ENCODE results near the gene SMG9. TPM values are rescaled to one million over a fixed set of nuclear protein-coding genes. Genes with fewer than 3 reads are reported as not detected.

The SMG9 gene
- total and polyA plus RNA-seq, 8 donors: 40.9 to 66.2 (median 54.6) TPM

GRCh38 chr19:43773725-43774102 is 19.0 kb upstream of the SMG9 start:
- peaks cover 14 to 56% of the 10 kb centered on the region in 2 donors for H3K4me1 ChIP-seq
- ATAC-seq (no peak), DNase-seq (no peak)
- no peak overlapping the region for H3K27ac ChIP-seq
- TF ChIP-seq, protein P1, sequence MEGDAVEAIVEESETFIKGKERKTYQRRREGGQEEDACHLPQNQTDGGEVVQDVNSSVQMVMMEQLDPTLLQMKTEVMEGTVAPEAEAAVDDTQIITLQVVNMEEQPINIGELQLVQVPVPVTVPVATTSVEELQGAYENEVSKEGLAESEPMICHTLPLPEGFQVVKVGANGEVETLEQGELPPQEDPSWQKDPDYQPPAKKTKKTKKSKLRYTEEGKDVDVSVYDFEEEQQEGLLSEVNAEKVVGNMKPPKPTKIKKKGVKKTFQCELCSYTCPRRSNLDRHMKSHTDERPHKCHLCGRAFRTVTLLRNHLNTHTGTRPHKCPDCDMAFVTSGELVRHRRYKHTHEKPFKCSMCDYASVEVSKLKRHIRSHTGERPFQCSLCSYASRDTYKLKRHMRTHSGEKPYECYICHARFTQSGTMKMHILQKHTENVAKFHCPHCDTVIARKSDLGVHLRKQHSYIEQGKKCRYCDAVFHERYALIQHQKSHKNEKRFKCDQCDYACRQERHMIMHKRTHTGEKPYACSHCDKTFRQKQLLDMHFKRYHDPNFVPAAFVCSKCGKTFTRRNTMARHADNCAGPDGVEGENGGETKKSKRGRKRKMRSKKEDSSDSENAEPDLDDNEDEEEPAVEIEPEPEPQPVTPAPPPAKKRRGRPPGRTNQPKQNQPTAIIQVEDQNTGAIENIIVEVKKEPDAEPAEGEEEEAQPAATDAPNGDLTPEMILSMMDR (IDR thresholded peaks at IDR 0.05): no peak
- peaks cover 0 to 9% of the 10 kb centered on the region in 2 donors for H3K27me3 ChIP-seq
- H3K9me3 ChIP-seq: no peaks in the 10 kb centered on the region
- H3K36me3 ChIP-seq: peaks cover 0 to 8% of the 10 kb centered on the region in 2 donors
- no peak overlapping the region for H3K4me3 ChIP-seq
- intact Hi-C loops (cut with DNase I): no loop called here

GRCh38 chr19:43769256-43769655 is 14.5 kb upstream of the SMG9 start:
- no peak for DNase-seq
- Histone ChIP-seq H3K27ac (peak overlapping the region in 1 of 2 donors; percentile 80), H3K4me3 (no peak overlapping the region), H3K27me3 (peaks cover 0 to 5% of the 10 kb centered on the region in 2 donors), H3K36me3 (peaks cover 0 to 7% of the 10 kb centered on the region in 2 donors), H3K4me1 (peaks cover 10 to 64% of the 10 kb centered on the region in 2 donors), H3K9me3 (no peaks in the 10 kb centered on the region)
- intact Hi-C loops (cut with DNase I): no loop called here
- TF ChIP-seq, protein P1 (IDR thresholded peaks at IDR 0.05): no peak
- no peak for ATAC-seq

GRCh38 chr19:43768273-43769050 is 13.7 kb upstream of the SMG9 start:
- DNase-seq (peak in 1 of 4 donors; percentile 64), ATAC-seq (no peak)
- TF ChIP-seq, protein P1 (IDR thresholded peaks at IDR 0.05): no peak
- no peaks in the 10 kb centered on the region for H3K27me3 ChIP-seq
- peak overlapping the region in 1 of 2 donors; percentile 80 for H3K27ac ChIP-seq
- no peak overlapping the region for H3K4me3 ChIP-seq
- H3K9me3 ChIP-seq: no peaks in the 10 kb centered on the region
- no peaks in the 10 kb centered on the region for H3K36me3 ChIP-seq
- intact Hi-C loops (cut with DNase I): no loop called here
- H3K4me1 ChIP-seq: peaks cover 10 to 69% of the 10 kb centered on the region in 2 donors

- Histone ChIP-seq H3K27ac (peak overlapping the region in 1 of 2 donors; percentile 80), H3K4me1 (peaks cover 10 to 73% of the 10 kb centered on the region in 2 donors), H3K9me3 (no peaks in the 10 kb centered on the region), H3K27me3 (no peaks in the 10 kb centered on the region), H3K4me3 (no peak overlapping the region), H3K36me3 (no peaks in the 10 kb centered on the region)
- TF ChIP-seq, protein P1 (IDR thresholded peaks at IDR 0.05): no peak
- intact Hi-C loops (cut with DNase I): no loop called here
- DNase-seq (no peak), ATAC-seq (no peak)
Measured at GRCh38 chr19:43767818-43768217, 13.1 kb upstream of the SMG9 start.

GRCh38 chr19:43767316-43767715 is 12.6 kb upstream of the SMG9 start:
- intact Hi-C loops (cut with DNase I): no loop called here
- Histone ChIP-seq H3K36me3 (no peaks in the 10 kb centered on the region), H3K4me1 (peaks cover 10 to 75% of the 10 kb centered on the region in 2 donors), H3K27me3 (no peaks in the 10 kb centered on the region), H3K9me3 (no peaks in the 10 kb centered on the region), H3K4me3 (no peak overlapping the region), H3K27ac (peak overlapping the region in 1 of 2 donors; percentile 80)
- DNase-seq (no peak), ATAC-seq (no peak)
- TF ChIP-seq, protein P1 (IDR thresholded peaks at IDR 0.05): no peak
